ENCODE measurements around the gene ESRRG.

The ESRRG gene

DNA sequence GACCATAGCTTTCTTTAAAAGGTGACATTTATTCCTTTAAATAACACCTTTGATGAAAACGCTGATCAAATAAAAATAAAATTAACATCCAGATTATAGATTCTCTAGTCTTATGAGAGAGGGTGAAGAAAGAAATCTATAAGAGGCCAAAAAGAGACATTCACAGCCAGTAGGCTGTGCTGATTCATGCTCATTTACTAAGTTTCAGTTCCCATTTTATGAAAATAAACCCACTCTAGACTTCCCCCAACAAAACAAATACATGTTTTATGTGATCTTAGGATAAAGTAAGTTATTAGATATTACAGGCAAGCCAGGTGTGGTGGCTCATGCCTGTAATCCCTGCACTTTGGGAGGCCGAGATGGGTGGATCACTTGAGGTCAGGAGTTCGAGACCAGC, 21.1 kb downstream of the ESRRG start:
- no peak for DNase-seq

DNA sequence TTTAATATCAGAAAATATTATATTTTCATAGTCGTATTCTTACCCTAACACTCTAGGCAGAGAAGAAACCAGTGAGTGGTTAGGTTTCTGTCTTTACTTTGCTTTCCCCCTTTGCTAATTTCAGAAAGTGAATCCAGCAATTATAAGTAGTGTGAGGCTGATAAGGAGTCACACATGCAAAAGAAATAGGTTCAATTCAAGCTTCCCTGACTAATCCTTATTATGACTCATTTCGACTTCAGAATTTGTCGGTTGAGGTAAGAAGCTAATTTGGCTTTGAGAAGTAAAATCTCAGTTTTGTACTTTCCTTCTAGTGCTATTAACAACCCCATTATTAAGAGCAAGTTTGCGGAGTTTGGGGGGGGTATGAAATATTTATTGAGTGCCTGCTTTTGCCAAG, 22.4 kb downstream of the ESRRG start:
- no peak for DNase-seq

DNA sequence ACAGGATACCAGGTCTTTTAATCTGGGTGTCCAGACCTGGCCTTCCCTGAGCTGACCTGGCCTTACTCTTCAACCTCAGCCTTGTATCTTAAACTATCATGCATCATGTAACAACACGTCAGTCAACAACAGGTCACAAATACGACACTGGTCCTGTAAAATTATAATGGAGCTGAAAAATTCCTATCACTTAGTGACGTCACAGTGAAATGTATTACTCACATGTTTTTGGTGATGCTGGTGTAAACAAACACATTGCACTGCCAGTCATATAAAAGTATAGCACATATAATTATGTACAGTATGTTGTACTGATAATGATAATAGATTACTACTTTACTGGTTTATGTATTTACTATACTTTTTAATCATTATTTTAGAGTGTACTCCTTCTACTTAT, 31.5 kb downstream of the ESRRG start:
- DNase-seq, result no peak

DNA sequence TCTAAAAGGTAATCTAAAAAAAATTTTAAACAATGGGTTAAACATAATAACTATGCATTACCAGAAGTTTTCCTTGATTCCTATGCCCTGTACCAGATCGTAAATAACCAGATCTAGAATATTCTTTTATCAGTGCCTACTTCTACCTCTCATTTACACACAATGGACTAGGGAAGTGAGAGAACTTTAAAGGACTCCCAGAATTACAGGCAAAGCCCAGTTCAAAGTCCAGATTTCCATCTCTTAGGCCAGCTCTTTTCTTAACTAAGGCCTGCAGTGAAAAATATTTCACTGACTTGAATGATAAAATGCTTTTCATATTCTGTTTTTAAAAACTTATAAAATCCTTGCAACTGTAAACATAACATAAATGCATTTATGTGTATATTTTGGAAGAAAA, 32.6 kb downstream of the ESRRG start:
- DNase-seq, result no peak

DNA sequence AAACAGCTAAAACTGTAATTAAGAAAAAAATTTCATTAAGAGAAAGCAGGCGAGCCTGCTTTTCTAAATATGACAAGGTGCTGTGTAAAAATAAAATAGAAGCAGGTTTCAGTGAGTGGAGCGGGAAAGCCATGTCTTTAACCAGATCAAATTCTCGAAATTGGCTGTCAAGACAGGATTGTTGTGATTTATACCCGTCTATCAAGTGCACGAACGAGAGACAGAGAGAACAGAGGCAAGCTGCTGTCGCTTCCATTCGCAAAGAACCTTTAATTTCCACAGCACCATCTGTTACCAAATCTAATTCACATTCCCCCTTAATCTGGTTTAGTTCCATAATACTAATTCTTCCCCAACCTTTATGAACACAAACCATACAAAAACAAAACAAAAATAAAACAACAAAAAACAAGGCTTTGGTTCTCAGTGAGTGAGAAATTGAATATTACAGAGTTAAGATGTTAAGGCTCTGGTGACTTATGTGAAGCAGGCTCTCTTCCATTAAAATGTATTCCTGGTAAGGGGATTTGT, 35.0 kb downstream of the ESRRG start:
- DNase-seq, result no peak

DNA sequence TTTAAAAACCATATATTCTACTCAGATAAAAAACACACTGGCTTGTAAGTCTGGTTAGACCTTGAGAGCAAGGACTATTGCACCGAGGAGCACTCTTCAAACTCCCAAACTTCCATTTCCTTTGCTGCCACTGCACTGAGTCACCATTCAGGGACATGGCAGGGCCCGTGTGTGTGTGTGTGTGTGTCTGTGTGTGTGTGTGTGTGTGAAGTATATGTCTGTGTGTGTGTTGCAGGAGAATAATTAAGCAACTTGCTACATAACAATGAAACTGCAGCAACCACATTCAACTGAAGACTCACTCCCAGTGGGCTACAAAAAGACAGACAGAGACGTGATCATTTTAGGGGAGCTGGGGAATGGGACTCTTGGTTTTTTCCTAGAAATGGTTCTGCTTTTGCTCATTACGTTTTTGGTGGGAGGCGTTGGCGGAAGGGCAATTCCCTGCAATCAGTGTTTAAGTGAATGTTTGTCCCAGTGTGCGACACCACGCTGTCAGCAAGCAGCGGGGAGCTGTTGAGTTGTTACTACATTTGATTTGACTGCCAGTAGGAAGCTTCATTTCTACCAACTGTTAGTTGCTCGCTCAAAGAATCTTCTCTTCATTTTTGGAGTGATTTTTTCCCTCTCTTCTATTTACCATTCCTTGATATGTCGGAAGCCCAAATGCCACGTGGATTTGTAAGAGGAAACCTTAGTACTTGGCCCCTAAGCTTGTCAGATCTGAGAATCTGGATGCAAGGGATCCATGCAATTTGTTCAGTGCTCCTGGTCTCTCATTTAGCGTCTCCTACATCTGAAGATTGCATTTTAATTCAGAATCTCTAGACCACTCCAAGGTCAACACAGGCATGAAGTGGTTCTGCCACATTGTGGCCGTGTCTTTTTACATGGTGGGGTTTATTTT, 36.1 kb downstream of the ESRRG start:
- DNase-seq, result no peak

DNA sequence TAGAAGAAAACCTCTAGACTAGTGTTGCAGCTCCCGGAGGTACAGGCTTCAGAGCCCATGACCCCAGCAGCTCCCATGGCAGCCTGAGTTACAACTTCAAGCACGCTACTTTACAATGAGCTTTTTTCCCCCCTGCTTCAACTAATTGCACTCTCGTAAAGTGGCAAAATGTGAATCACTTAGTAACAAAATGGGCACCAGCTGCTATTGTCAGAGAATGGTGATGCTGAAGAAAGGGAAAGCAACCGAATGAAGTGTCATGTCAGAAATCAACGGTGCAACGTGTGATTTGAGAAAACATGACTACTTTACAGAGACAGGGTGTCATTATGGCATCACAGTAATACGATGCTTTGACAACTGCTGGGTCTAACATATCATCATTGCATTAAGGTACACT, 40.5 kb downstream of the ESRRG start:
- no peak for DNase-seq

DNA sequence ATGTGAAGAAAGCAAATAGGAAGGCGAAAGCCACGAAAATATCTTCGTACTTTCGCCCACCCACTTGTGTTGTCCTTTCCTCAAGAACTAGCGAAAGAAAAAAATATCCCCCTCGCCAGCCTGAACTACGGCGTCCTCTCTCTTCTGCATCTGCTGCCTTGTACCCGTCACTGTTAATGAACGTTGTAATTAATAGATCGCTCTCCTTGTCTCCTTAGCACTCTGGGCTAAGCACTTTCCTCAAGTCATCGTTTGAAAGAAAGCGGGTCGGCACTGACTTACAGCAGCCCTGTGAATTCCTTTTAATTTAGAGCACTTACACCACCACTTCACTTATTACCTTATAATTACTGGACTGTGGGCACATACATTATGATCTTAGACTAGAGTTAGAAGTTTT, 44.1 kb downstream of the ESRRG start:
- DNase-seq, result no peak

DNA sequence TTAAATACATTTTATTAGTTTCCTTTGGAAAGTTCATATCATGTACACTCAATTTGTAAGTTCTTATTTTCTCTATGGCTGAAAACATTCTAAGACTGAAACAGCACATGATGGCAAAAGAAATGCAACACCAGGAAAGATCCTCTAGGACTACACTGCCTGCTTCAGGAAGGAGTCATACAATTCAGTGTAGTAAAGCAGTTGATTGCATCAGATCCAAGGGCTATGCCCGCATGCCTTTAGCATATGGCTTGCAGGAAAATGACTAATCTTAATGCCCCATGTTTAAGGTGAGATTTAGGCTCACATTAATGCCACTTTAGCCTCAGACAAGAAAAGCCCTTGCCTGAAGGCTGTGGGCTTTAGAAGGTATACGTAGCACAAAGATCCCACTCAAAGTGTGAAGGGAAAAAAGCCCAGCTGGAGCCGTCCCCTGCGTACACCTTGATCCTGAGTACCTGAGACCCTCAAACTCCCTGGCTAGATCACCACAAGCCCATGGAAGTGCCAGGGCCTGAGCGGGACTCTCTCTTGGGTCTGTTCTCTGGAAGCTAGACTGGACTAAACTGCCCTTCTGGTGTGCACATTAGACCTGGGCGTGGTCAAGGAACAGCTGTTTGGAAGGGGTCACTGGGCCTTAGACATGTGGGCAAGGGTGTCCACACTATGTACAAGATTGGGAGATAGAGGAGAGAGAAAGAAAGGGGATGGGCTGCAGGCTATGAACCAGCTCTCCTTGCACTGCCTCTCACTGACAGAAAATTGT, 52.9 kb downstream of the ESRRG start:
- no peak for DNase-seq

DNA sequence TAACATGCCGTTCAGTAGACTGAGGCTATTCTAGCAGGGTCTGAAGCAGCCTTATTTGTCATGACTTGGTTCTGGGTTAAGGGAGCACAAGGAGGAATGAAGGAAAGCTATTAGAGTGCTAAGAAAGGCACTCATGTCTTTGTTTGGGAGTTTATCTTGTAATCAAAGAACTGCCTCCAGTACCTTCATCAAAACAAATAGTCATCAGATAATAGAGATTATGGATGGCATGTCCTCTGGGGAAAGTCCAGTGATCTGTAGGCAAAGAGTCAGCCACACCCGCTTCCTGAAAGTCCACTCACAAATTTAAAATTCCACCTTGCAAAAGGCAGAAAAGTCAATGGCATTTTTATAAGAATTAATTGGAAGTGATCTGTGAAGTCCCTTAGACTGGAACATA, 56.8 kb downstream of the ESRRG start:
- no peak for DNase-seq

DNA sequence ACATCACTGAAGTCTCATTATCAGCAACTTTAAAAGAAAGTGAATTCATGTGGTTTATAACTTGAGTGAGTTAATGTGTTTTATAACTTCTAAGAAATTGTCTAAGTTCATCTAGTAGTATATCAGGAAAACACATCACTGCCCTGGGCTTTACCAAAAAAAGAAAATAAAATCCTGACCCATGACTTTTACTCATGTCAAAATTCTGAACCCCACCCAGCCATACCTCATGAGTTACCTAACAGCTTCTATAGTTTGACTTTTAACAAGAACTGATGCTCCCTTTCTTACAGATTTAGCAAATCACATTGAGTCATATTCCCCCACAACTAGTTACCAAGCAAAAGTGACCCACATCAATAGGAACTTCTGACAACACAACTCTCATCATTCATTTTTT, 57.4 kb downstream of the ESRRG start:
- no peak for DNase-seq

DNA sequence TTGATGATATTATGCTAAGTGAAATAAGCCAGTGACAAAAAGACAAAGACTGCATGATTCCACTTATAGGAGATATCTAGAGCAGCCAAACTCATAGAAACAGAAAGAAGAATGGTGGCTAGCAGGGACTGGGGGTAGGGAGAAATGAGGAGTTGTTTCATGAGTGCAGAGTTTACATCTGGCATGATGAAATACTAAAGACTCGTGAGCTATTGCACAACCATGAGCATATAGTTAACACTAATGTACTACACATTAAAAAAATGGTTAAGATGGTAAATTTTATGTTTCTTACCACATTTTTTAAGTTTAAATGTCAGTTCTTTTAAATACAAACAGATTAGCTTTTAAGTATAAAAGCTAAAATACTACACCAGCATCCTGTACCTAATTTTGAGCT, 57.8 kb downstream of the ESRRG start:
- no peak for DNase-seq

DNA sequence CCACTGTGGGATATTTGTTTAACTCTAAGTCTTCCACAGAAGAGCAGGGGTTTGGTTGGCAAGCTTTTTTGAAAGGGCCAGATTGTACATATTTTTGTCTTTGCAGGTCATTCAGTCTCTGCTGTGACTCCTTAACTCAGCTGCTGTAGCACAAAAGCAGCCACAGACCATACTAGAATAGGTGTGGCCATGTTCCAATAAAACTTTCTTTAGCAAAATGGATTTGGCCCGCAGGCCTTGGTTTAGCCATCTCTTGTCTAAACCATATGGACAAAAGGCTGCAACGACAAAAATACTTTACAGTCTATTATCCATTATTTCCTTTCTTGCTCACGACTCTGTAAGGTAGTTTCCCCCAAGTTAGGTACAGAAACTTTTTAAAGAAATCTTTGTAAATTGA, 60.5 kb downstream of the ESRRG start:
- no peak for DNase-seq

DNA sequence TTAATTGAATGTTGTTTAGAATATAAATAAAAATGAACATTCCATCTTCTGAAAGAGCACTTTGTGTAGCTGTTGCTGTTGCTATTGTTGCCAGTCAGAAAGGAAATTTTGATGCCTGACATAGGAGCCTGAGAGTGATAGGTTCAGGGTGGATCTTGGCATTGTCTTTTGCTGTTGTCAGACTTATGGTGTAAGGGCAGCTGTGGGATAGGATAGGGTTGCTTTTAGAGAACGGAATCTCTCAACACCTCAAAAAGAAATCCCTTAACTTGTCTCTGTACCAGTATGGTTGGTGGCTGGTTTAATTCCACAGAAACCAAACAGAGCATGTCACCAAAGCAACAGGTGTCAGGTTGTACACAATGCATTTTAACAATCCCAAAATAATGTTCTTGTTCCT, 62.7 kb downstream of the ESRRG start:
- DNase-seq, result no peak

DNA sequence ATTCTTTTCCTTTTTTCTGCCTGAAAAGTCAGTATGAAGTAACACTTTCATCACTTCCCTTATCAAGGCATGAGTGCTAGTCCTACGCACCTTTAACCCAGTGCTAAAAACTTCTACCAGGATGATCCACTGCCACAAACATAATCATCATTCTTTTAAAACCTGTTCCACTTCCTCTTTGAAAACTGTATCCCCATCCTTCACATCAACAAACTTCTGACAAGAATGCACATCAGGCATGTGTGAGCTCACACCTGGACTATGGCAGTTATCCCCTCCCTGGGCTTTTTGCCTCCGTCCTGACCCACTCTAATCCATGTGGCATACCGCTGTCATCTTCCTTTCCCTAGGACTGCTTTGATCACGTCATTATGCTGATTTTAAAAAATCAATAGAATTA, 70.2 kb downstream of the ESRRG start:
- DNase-seq, result no peak

DNA sequence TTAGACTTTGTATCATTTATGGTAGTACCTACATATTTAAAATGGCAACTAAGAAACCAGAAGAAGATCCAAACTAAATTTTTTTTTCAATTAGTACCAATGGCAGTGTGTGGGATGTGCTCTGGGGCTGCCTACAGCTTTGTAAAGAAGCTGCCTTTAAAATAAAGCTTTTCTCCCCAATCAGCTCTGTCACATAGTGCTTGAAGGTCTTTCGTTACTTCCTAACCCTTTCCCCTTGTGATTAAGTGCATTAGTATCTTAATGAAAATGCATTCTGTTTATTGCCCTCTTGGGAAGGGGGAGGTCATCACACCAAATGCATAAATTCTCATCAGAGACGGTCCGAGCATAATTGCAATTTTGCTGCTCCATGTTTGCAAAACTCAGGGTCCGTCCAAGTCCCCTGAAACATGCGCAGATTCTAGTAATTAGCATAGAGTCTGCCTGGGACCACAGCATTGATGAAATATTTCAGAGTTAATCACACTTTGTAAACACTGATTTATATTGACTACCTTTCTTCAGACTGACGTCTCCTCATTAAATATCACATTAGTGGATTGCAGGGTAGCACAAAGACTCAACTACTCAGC, 71.3 kb downstream of the ESRRG start:
- no peak for DNase-seq

DNA sequence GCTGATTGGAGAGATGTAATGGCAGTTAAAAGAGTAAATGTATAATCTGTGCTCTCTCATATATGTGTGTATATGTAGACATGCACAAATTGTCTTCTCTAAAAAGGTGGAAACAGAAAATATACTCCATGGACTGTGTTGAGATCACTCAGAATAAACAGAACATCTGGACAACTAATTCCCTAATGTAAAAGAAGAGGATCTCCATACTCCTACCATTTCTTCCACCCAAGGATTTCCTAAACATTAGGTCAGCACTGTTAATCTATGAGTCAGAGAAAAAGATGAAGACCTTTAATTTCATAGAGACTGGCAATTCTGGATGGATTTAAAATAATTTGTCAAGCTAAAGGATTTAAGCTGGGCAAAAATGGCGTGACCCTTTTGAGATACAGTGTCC, 80.1 kb downstream of the ESRRG start:
- no peak for DNase-seq

DNA sequence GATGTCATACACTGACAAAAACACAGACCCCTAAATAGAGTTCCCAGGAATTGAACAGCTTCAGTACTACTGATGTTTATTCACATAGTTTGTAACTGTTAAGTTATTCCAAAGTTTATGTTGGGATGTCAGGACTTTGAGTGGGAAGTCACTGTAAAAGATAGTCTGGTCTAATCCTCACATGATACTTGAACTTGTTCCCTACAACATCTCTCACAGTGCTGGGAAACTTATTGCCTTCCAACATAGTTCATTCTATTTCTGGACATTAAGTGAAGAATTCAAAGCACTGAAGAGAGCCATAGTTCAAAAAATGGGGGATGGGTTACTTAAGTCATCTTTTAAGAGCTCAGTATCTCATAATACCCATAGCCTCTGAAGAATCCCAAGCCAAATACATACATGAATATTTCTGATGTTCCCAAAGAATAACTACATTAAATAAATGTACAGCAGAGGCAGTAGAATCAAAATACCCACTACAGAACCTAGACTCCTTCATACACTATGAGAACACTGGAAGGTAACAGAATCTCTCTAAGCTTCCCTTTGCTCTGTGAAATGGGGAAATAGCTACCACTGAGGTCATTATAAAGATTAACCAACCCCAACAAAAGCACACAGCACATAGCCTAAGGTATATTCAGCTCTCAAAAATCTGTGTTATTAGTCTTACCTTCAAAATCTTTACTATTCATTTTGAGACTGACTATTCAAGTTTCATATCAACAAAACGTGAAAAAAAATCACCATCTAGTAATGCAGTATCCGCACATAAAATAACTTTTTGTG, 81.4 kb downstream of the ESRRG start:
- DNase-seq, result no peak

DNA sequence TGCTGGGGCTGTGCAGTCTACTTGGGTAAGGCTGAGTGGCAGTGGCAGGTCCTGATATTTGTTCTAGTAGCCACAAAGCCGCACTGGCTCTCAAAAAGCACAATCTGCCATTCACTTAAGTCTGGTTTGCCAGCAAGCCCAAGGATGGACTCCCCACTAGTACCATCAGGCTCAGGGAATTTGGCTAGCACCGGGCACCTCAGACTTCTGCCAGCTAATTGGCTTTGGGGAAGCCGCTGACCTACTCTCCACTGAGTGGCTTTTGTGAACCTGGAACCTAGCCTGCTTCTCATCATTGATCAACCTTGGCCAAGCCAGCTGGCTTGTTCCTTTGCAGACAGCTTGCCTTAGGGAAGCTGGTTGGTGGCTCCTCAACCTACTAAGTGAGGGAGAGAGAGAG, 83.1 kb downstream of the ESRRG start:
- no peak for DNase-seq

DNA sequence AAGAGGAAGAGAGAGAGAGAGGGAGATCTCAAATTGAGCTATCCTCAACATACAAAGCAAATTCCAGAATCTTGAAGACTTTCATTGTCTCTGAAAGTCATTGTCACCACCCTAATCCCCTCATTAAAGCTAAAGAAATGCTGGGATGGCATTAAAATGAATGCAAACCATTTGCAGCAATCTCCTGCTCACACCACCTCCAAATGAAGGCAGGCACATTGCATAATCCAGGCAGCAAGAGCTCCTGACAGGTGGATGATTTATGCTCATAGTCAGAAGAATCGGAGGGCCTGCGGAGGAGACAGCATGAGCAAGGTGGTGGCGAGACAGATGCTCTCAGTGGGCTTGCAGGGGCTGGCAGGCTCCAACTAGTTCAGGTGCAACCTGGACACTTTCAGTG, 90.2 kb downstream of the ESRRG start:
- no peak for DNase-seq

DNA sequence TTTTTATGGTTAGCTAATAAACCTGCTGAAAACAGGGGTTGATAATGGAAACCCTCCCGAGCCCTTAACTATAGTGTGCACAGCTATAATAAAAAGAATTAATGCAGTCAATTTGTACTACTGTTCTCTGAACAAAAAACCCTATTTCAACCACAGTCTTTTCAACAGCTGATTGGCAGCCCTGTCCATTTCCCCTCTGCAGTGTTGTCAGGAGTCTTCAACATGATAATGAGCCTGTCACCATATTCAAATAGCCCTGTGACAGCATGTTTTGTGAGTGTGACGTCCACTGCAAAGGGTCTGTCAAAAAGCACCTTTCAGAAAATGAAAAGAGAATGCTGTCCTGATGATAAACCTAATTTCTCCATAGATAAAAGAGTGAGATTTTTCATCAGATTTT, 92.7 kb downstream of the ESRRG start:
- no peak for DNase-seq

DNA sequence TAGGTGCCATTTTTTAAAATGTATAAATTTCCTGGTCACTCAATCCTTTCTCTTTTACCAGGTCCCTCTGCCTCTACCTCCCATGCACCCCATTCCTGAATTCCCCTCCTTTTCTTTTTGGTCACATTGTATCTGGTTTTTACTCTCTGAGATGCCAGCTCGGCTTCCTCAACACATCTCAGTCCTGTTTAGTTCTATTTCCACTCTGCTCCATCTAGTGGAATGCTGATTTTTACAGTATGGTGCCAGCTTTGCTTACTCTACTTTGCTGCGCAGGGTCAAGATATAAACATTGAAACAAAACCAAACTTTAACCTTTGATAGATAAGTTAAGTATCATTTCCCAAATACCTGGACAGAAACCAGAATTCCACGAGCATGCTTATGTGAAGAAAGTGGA, 96.0 kb downstream of the ESRRG start:
- DNase-seq, result no peak
